Esophagus squamous epithelium (tissue), 4 donors: ENCODE measurements around the gene SLC27A2.

Source experiments
- POLR2A ChIP-seq, 4 donors: fragments of 450-650 bp; IDR thresholded peaks; one replicate each; pipeline ENCODE4 v1.6.1; 2017; ENCODE audit warnings: antibody characterized with exemption in 4 of 4, mild to moderate bottlenecking in 4 of 4, moderate library complexity in 3 of 4
- TF ChIP-seq, protein P1 (sequence below), 6 experiments: fragments of 450-650 bp in 4 of 6; fragments of 200-600 bp in 2 of 6; sonication (generic) in 2 of 6; IDR thresholded peaks; one replicate each; pipeline ENCODE4 v1.5.1; 2016 to 2019; ENCODE audit warnings: antibody characterized with exemption in 6 of 6, mild to moderate bottlenecking in 4 of 6, moderate library complexity in 4 of 6

DNA sequence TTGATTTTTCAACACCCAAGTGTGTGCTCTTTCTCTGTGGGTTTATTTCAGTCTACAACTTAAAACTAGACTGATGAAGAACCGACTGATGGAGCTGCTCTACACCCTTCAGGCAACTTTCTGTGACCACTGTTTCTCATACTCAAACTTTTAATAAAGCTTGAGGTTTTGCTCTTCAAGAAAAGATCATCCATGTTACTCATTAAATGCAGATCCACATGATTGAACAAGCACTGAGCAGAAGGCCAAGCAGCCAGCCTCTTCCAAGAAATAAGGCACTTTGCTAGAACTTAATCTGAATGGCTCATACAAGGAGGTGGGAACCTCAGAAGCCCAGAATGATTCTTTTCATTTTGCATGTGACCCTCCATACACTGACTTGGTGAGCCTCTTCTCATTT, 8.7 kb downstream of the SLC27A2 start:
- no peak for TF ChIP-seq POLR2A (IDR thresholded peaks at IDR 0.05)
- TF ChIP-seq, protein P1, sequence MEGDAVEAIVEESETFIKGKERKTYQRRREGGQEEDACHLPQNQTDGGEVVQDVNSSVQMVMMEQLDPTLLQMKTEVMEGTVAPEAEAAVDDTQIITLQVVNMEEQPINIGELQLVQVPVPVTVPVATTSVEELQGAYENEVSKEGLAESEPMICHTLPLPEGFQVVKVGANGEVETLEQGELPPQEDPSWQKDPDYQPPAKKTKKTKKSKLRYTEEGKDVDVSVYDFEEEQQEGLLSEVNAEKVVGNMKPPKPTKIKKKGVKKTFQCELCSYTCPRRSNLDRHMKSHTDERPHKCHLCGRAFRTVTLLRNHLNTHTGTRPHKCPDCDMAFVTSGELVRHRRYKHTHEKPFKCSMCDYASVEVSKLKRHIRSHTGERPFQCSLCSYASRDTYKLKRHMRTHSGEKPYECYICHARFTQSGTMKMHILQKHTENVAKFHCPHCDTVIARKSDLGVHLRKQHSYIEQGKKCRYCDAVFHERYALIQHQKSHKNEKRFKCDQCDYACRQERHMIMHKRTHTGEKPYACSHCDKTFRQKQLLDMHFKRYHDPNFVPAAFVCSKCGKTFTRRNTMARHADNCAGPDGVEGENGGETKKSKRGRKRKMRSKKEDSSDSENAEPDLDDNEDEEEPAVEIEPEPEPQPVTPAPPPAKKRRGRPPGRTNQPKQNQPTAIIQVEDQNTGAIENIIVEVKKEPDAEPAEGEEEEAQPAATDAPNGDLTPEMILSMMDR (IDR thresholded peaks at IDR 0.05) = no peak
